Activated naive CD8-positive, alpha-beta T cell treated with anti-CD3 and anti-CD28 coated beads, Interleukin-2, amount 50 U/mL, for 24 hours (primary cell): ENCODE measurements around the gene FAF2.
A peak's percentile ranks its signal among the peaks of the same experiment; 100 is the strongest.

Experiments
- ATAC-seq: fragments of 150-1000 bp; cut with Tn5 transposase; one replicate; pipeline ENCODE4 v1.10.0; 2021
- DNase-seq: peaks from one replicate; pipeline ENCODE4 v3.0.0; 2021
- H3K27ac Mint-ChIP-seq: one replicate; pipeline ENCODE4 v1.8.0; 2021; ENCODE audit warnings: mild to moderate bottlenecking, mixed read lengths
- H3K27me3 Mint-ChIP-seq: one replicate; pipeline ENCODE4 v1.8.0; 2021; ENCODE audit warnings: mixed read lengths
- H3K36me3 Mint-ChIP-seq: one replicate; pipeline ENCODE4 v1.8.0; 2021; ENCODE audit warnings: low read depth, mixed read lengths
- H3K4me1 Mint-ChIP-seq: one replicate; pipeline ENCODE4 v1.8.0; 2021; ENCODE audit warnings: mixed read lengths
- H3K4me3 Mint-ChIP-seq: one replicate; pipeline ENCODE4 v1.8.0; 2021; ENCODE audit warnings: mild to moderate bottlenecking, moderate library complexity, mixed read lengths
- H3K9me3 Mint-ChIP-seq: one replicate; pipeline ENCODE4 v1.8.0; 2021; ENCODE audit warnings: mixed read lengths

The FAF2 gene

GRCh38 chr5:176532795-176533194 is 84.6 kb downstream of the FAF2 start:
- Mint-ChIP-seq H3K4me1 (peaks cover 56% of the 10 kb centered on the region), H3K27me3 (no peaks in the 10 kb centered on the region), H3K9me3 (no peaks in the 10 kb centered on the region), H3K4me3 (no peak overlapping the region), H3K36me3 (peaks cover 18% of the 10 kb centered on the region), H3K27ac (peak overlapping the region; percentile 90)
- DNase-seq: no peak
- no peak for ATAC-seq

- peak overlapping the region; percentile 90 for H3K27ac Mint-ChIP-seq
- peaks cover 17% of the 10 kb centered on the region for H3K36me3 Mint-ChIP-seq
- H3K9me3 Mint-ChIP-seq: no peaks in the 10 kb centered on the region
- no peak for DNase-seq
- ATAC-seq: no peak
- H3K4me1 Mint-ChIP-seq: peaks cover 57% of the 10 kb centered on the region
- H3K27me3 Mint-ChIP-seq: no peaks in the 10 kb centered on the region
- H3K4me3 Mint-ChIP-seq: peak overlapping the region; percentile 98
These were observed 85.2 kb downstream of the FAF2 start for GRCh38 chr5:176533390-176533789.

- Mint-ChIP-seq H3K4me1 (peaks cover 54% of the 10 kb centered on the region), H3K4me3 (peak overlapping the region; percentile 98), H3K36me3 (peaks cover 15% of the 10 kb centered on the region), H3K9me3 (no peaks in the 10 kb centered on the region), H3K27ac (peak overlapping the region; percentile 90), H3K27me3 (no peaks in the 10 kb centered on the region)
- ATAC-seq: no peak
- DNase-seq: peak; percentile 44
These were observed 85.9 kb downstream of the FAF2 start for GRCh38 chr5:176533894-176534611.

DNA sequence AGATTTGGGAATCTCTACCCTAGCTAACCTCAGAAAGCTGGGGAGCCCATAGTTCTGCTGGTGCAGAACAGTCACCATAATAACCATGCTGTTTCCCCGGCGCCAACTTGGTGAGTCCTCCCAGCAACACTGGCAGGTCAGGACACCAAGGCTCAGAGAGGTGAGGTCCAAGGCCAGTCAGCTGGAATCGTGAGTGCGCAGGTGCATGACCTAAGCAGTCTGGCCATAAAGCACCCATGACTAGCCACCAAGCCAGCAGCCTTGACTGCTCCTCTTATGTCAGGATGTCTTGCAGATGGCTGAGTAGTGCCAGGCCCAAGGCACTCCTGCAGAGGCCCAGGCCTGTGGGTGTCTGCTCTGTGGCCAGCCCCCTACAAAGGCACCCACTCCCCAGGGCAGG is 86.5 kb downstream of the FAF2 start:
- peaks cover 14% of the 10 kb centered on the region for H3K36me3 Mint-ChIP-seq

DNA sequence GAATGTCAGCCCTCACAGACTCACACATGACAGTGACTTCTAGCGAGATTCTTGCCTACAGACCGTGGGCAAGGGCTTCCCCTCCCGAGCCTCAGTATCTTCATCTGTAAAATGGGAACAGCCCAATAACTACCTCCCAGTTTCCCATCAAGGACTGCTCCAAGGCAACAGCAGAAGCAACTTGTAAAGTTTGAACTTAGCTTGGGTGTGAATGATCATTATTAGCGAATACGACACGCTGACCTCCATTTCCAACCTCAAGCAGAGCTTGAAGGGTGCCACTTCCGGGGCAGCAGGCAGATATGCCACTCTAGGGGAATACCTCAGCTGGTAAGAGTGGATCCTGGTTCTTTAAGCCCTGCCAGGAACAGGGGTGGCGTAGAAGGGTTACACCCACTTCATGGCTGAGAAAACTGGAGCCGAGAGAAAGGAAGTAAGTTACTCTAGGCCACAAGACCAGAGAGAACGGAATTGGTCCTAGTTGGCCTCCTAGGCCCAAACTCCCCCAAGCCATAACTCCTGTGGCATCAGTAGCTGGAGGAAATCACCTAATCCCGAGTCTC is 87.0 kb downstream of the FAF2 start:
- H3K4me1 Mint-ChIP-seq: peaks cover 53% of the 10 kb centered on the region
- H3K9me3 Mint-ChIP-seq: no peaks in the 10 kb centered on the region
- ATAC-seq (peak; percentile 21), DNase-seq (peak; percentile 52)
- H3K27ac Mint-ChIP-seq: peak overlapping the region; percentile 90
- peaks cover 12% of the 10 kb centered on the region for H3K36me3 Mint-ChIP-seq
- H3K27me3 Mint-ChIP-seq: no peaks in the 10 kb centered on the region
- peak overlapping the region; percentile 98 for H3K4me3 Mint-ChIP-seq

More for the DNA sequence above, 86.5 kb downstream of the FAF2 start:
- Mint-ChIP-seq H3K4me3 (peak overlapping the region; percentile 98), H3K27ac (peak overlapping the region; percentile 90), H3K27me3 (no peaks in the 10 kb centered on the region), H3K9me3 (no peaks in the 10 kb centered on the region), H3K4me1 (peaks cover 50% of the 10 kb centered on the region)
- no peak for DNase-seq
- no peak for ATAC-seq

DNA sequence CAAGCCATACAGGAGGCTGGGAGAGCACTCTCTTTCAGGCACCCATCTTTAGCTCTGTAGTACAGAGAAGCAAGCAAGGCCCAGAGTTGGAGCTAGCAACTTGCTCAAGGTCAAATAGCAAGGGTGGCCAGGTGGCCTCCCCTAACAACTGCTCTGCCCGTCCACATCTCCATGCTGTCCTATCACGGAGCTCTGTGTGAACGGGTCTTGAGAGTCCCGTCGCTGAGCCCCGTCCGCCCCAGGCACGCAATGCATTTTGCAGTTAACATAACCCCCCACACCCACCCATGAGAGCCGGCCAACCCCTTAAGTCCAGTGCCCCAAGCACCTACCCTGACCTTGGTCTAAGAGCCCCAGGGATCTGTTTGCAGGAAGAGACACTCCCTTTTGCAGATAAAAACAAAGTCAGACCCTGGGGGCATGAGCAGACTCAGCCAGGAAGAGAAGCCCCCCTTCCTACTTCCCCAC is 87.5 kb downstream of the FAF2 start:
- Mint-ChIP-seq H3K27ac (peak overlapping the region; percentile 90), H3K4me3 (peak overlapping the region; percentile 98)
- DNase-seq: no peak

GRCh38 chr5:176536132-176536901 is 88.1 kb downstream of the FAF2 start:
- peak overlapping the region; percentile 90 for H3K27ac Mint-ChIP-seq
- peaks cover 8% of the 10 kb centered on the region for H3K36me3 Mint-ChIP-seq
- peak; percentile 81 for DNase-seq
- H3K9me3 Mint-ChIP-seq: no peaks in the 10 kb centered on the region
- peaks cover 59% of the 10 kb centered on the region for H3K4me1 Mint-ChIP-seq
- peak overlapping the region; percentile 98 for H3K4me3 Mint-ChIP-seq
- H3K27me3 Mint-ChIP-seq: no peaks in the 10 kb centered on the region
- peak; percentile 2 for ATAC-seq

More for the DNA sequence above, 87.5 kb downstream of the FAF2 start:
- Mint-ChIP-seq H3K27me3 (no peaks in the 10 kb centered on the region), H3K4me1 (peaks cover 58% of the 10 kb centered on the region), H3K9me3 (no peaks in the 10 kb centered on the region), H3K36me3 (peaks cover 12% of the 10 kb centered on the region)
- no peak for ATAC-seq

DNA sequence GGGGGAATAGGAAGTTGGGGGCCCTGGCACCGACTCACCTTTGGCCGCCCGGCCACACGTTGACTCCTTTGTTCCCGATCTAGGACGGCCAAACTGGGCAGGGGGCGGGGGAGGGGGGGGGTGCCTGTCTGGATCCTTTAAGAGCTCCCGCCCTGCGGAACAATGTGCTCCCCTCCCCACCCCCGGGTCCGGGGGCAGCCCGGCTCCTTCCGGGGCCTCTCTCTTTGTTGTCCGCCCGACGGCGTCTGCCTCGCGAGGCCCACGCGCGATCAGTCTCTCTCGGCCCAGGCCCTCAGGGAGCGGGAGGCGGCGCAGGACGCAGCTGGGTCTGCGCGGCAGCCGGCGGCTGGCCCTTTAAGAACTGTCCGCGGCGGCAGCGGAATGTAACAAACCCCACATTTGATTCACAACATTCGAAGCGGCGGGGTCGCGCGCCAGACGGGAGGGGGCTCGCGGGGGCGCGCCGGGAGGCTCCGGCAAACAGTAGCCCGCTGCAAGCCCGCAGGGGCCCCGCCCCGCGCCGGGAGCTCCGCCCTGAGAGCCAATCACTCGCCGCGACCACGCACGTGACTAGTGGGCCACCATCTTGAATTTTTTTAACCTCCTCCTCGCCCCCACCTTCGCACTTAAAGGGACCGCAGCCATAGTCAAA is 88.8 kb downstream of the FAF2 start, which contains the start of gene RNF44:
Gene RNF44, minus strand, starts transcription at position 501 of the 652 bp plus-strand sequence. CDS start 4,930 bp downstream, outside the sequence.
- no peaks in the 10 kb centered on the region for H3K9me3 Mint-ChIP-seq
- ATAC-seq: peak; percentile 50
- peaks cover 59% of the 10 kb centered on the region for H3K4me1 Mint-ChIP-seq
- peaks cover 7% of the 10 kb centered on the region for H3K36me3 Mint-ChIP-seq
- H3K4me3 Mint-ChIP-seq: peak within 1 kb of the TSS; percentile 98
- DNase-seq: peak; percentile 97
- no peaks in the 10 kb centered on the region for H3K27me3 Mint-ChIP-seq
- H3K27ac Mint-ChIP-seq: peak within 1 kb of the TSS; percentile 90

GRCh38 chr5:176537554-176538229 is 89.5 kb downstream of the FAF2 start:
- peak overlapping the region; percentile 98 for H3K4me3 Mint-ChIP-seq
- peak; percentile 94 for DNase-seq
- peak overlapping the region; percentile 90 for H3K27ac Mint-ChIP-seq
- peaks cover 64% of the 10 kb centered on the region for H3K4me1 Mint-ChIP-seq
- peaks cover 7% of the 10 kb centered on the region for H3K36me3 Mint-ChIP-seq
- ATAC-seq: peak; percentile 76
- no peaks in the 10 kb centered on the region for H3K9me3 Mint-ChIP-seq
- no peaks in the 10 kb centered on the region for H3K27me3 Mint-ChIP-seq

DNA sequence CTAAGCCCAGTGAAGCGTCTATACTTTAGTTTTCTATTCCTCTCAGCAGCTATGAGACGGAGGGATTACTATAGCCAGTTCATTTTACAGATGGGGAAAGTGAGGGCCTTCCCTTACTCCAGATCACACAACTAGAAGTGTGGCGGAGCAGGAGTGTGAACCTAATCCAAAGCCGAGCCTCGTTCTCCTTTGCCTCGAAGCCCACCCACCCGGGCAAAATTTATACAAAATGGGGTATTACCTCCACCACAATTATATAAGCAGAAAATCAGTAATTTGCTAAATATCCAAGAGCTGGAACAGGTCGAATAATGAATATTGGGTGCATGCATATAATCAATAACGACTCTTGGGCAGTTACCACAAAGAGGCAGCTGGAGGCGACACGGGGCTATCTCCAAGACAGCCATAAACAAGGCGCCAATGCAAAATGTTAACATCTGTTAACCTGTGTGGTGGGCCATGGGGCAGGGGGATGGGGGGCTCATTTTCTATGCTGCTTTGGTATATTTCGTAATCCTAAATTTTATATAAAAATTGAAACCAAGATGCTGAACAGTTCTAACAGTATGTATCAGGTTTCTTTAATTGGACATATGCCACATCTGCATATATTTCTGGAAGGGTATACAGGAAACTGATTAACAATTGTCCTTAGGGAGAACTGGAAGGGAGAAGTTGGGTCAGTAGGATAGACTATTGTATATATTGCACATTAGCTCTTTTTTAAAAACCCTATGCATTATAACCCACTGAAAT is 90.2 kb downstream of the FAF2 start:
- Mint-ChIP-seq H3K27me3 (no peaks in the 10 kb centered on the region), H3K4me1 (peaks cover 58% of the 10 kb centered on the region), H3K27ac (peak overlapping the region; percentile 90), H3K36me3 (peaks cover 7% of the 10 kb centered on the region), H3K4me3 (peak overlapping the region; percentile 98), H3K9me3 (no peaks in the 10 kb centered on the region)
- ATAC-seq: no peak
- no peak for DNase-seq

DNA sequence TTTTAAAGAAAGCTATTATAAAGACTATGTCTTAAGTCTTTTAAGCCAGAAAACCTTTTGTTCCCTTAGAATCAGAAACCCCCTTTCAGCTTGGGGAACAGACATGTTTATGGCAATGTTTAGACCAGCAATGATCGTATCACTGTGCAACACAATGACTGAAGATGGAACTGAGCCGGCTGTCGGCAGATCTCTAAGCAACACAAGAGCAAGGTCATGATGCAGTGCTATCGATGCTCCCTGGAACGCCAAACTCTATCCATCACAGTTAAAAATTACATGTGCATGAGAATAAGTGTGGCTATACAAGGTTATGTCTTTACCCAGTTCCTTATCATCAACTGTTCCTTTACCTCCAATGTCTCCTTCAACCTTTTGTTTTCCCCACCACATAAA is 90.8 kb downstream of the FAF2 start:
- no peak for ATAC-seq
- peaks cover 7% of the 10 kb centered on the region for H3K36me3 Mint-ChIP-seq
- DNase-seq: no peak
- no peaks in the 10 kb centered on the region for H3K27me3 Mint-ChIP-seq
- no peaks in the 10 kb centered on the region for H3K9me3 Mint-ChIP-seq
- no peak overlapping the region for H3K27ac Mint-ChIP-seq
- peaks cover 53% of the 10 kb centered on the region for H3K4me1 Mint-ChIP-seq
- no peak overlapping the region for H3K4me3 Mint-ChIP-seq

DNA sequence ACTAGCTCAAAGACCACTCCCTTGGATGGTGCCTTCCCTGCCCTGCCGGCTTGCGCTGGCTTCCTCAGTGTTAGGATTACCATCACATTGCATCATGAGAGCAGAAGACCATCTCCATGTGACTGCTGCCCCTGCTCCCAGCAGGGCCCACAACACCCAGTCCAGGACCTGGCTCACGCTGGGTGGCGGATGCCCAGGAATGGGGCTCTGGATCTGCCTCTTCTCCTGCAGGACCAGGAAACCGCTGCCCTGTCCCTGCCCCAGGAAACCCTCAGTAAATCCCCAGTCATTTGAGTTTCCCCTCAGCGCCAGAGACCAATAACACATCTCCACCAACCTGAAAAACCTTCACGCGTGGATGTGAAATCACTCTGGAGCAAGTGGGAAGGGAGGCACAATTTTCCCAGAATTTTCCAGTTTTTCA is 92.3 kb downstream of the FAF2 start:
- peak overlapping the region; percentile 4 for H3K4me3 Mint-ChIP-seq
- H3K9me3 Mint-ChIP-seq: no peaks in the 10 kb centered on the region
- DNase-seq (no peak), ATAC-seq (no peak)
- H3K27me3 Mint-ChIP-seq: no peaks in the 10 kb centered on the region
- peaks cover 54% of the 10 kb centered on the region for H3K4me1 Mint-ChIP-seq
- H3K27ac Mint-ChIP-seq: peak overlapping the region; percentile 74
- H3K36me3 Mint-ChIP-seq: peaks cover 3% of the 10 kb centered on the region

- Mint-ChIP-seq H3K4me1 (peaks cover 55% of the 10 kb centered on the region), H3K36me3 (no peaks in the 10 kb centered on the region), H3K27me3 (no peaks in the 10 kb centered on the region), H3K4me3 (peak overlapping the region; percentile 82), H3K27ac (peak overlapping the region; percentile 74), H3K9me3 (no peaks in the 10 kb centered on the region)
- DNase-seq: peak; percentile 44
- ATAC-seq: no peak
These were observed 92.8 kb downstream of the FAF2 start for GRCh38 chr5:176540956-176541337.
